DND-41 (cell line): ENCODE results near the gene KLF6.

Source experiments
- ATAC-seq: fragments of 200-7000 bp; cut with Tn5 transposase; 3 replicates; pipeline ENCODE4 v1.9.1; 2021; ENCODE audit warnings: low read depth; ENCODE audit not compliant: insufficient read depth
- DNase-seq: peaks from one replicate; pipeline ENCODE4 v3.0.0-alpha.2; 2020
- H2AFZ ChIP-seq: 2 replicates; pipeline ENCODE4 v1.6.0; 2012; ENCODE audit warnings: low read depth, low read length
- H3K27ac ChIP-seq: 2 replicates; pipeline ENCODE4 v1.5.1; 2012; ENCODE audit warnings: low read length, inconsistent platforms
- H3K27me3 ChIP-seq: fragments of 200-600 bp; sonication (generic); 2 replicates; pipeline ENCODE4 v1.6.0; 2012; ENCODE audit warnings: low read length, mild to moderate bottlenecking, inconsistent platforms; ENCODE audit not compliant: insufficient read depth, poor library complexity
- H3K36me3 ChIP-seq: 2 replicates; pipeline ENCODE4 v1.5.1; 2012; ENCODE audit warnings: low read length, inconsistent platforms; ENCODE audit not compliant: insufficient read depth
- H3K4me1 ChIP-seq: 2 replicates; pipeline ENCODE4 v1.5.1; 2012; ENCODE audit warnings: mild to moderate bottlenecking, low read length; ENCODE audit not compliant: insufficient read depth
- H3K4me2 ChIP-seq: 2 replicates; pipeline ENCODE4 v1.6.0; 2012; ENCODE audit warnings: mild to moderate bottlenecking, moderate library complexity, low read length, inconsistent platforms; ENCODE audit not compliant: insufficient read depth
- H3K4me3 ChIP-seq, 2 experiments: fragments of 200-600 bp in 1 of 2; shearing (Covaris generic) in 1 of 2; 2 replicates each; pipeline ENCODE4 v1.5.1; 2012 to 2016; ENCODE audit warnings: inconsistent platforms in 2 of 2, low read length in 2 of 2, mild to moderate bottlenecking in 2 of 2, low read depth in 1 of 2, moderate library complexity in 1 of 2
- H3K79me2 ChIP-seq: 2 replicates; pipeline ENCODE4 v1.6.0; 2012; ENCODE audit warnings: low read length, inconsistent platforms; ENCODE audit not compliant: insufficient read depth
- H3K9ac ChIP-seq: 2 replicates; pipeline ENCODE4 v1.6.0; 2012; ENCODE audit warnings: low read depth, mild to moderate bottlenecking, inconsistent platforms, low read length, moderate library complexity
- H3K9me3 ChIP-seq: 2 replicates; pipeline ENCODE4 v1.5.1; 2012; ENCODE audit warnings: low read length, moderate library complexity, mild to moderate bottlenecking, inconsistent platforms; ENCODE audit not compliant: insufficient read depth, severe bottlenecking
- H4K20me1 ChIP-seq: 2 replicates; pipeline ENCODE4 v1.6.0; 2012; ENCODE audit warnings: low read length; ENCODE audit not compliant: insufficient read depth
- CTCF ChIP-seq: IDR thresholded peaks from 2 replicates; pipeline ENCODE4 v1.5.1; 2012; ENCODE audit warnings: borderline replicate concordance, low read length, moderate library complexity, mild to moderate bottlenecking; ENCODE audit not compliant: poor library complexity, severe bottlenecking; ENCODE audit errors: extremely low read depth
- EZH2 ChIP-seq: IDR thresholded peaks from 3 replicates; pipeline ENCODE4 v1.6.1; 2012; ENCODE audit warnings: borderline replicate concordance, low read depth, mild to moderate bottlenecking, moderate library complexity, low read length, inconsistent platforms; ENCODE audit not compliant: severe bottlenecking

Gene KLF6

GRCh38 chr10:3747248-3747960, 37.6 kb downstream of the KLF6 start:
- no peak for TF ChIP-seq CTCF
- TF ChIP-seq EZH2, result no peak
- no peaks in the 10 kb centered on the region for H3K79me2 ChIP-seq
- DNase-seq, result no peak
- H2AFZ ChIP-seq, result no peak overlapping the region
- H4K20me1 ChIP-seq, result no peaks in the 10 kb centered on the region
- H3K9ac ChIP-seq, result no peak overlapping the region
- H3K9me3 ChIP-seq, result no peaks in the 10 kb centered on the region
- H3K4me3 ChIP-seq, result no peak overlapping the region
- no peak for ATAC-seq
- H3K27ac ChIP-seq, result no peak overlapping the region
- no peaks in the 10 kb centered on the region for H3K36me3 ChIP-seq
- no peak overlapping the region for H3K4me2 ChIP-seq
- H3K27me3 ChIP-seq, result no peaks in the 10 kb centered on the region
- H3K4me1 ChIP-seq, result peaks cover 18% of the 10 kb centered on the region

GRCh38 chr10:3746634-3747033, 38.4 kb downstream of the KLF6 start:
- no peak overlapping the region for H3K4me3 ChIP-seq
- no peak overlapping the region for H2AFZ ChIP-seq
- no peak overlapping the region for H3K4me2 ChIP-seq
- no peaks in the 10 kb centered on the region for H3K9me3 ChIP-seq
- H4K20me1 ChIP-seq, result no peaks in the 10 kb centered on the region
- ATAC-seq (no peak), DNase-seq (no peak)
- TF ChIP-seq EZH2 (no peak), CTCF (no peak)
- H3K9ac ChIP-seq, result no peak overlapping the region
- H3K27me3 ChIP-seq, result no peaks in the 10 kb centered on the region
- no peak overlapping the region for H3K27ac ChIP-seq
- H3K79me2 ChIP-seq, result no peaks in the 10 kb centered on the region
- no peaks in the 10 kb centered on the region for H3K36me3 ChIP-seq
- H3K4me1 ChIP-seq, result peaks cover 21% of the 10 kb centered on the region

GRCh38 chr10:3745521-3745920, 39.5 kb downstream of the KLF6 start:
- Histone ChIP-seq H3K79me2 (no peaks in the 10 kb centered on the region), H3K4me3 (no peak overlapping the region), H3K36me3 (no peaks in the 10 kb centered on the region), H3K27ac (peak overlapping the region; percentile 36; the same call in 1 of the 2 replicates), H3K4me2 (peak overlapping the region; percentile 32; the same call in 1 of the 2 replicates), H3K27me3 (no peaks in the 10 kb centered on the region), H2AFZ (peak overlapping the region; percentile 3; the same call in 1 of the 2 replicates), H3K9ac (no peak overlapping the region), H3K9me3 (no peaks in the 10 kb centered on the region), H4K20me1 (no peaks in the 10 kb centered on the region), H3K4me1 (peaks cover 21% of the 10 kb centered on the region)
- TF ChIP-seq EZH2 (no peak), CTCF (no peak)
- ATAC-seq (peak; percentile 84), DNase-seq (peak; percentile 61)
